Endometrial microvascular endothelial cells (primary cell): ENCODE data around the gene HMCN2. TPM values are rescaled to one million over a fixed set of nuclear protein-coding genes. Genes with fewer than 3 reads are reported as not detected.

Experiments used
- in situ Hi-C: cut with HindIII; loops from 2 replicates; pipeline ENCODE4 v1.10.0; 2017; ENCODE audit warnings: low sequenced_read_pairs, low pct_unique_long_range_greater_than_20kb; ENCODE audit errors: inconsistent ontology term
- total RNA-seq: library from RNA; depleted of rRNA; stranded (reverse); fragments of >200 nt; gene quantifications from one replicate; pipeline ENCODE4 v1.2.3, GENCODE V29; 2015; ENCODE audit errors: inconsistent ontology term

Gene HMCN2
- total RNA-seq, 1 donor from 2014 or later = not detected

- in situ Hi-C loops = no loop called here
Observed at GRCh38 chr9:130368631-130369103, 103.1 kb downstream of the HMCN2 start.

GRCh38 chr9:130370226-130370625 lies 104.7 kb downstream of the HMCN2 start:
- in situ Hi-C loops = no loop called here

- in situ Hi-C loops = no loop called here
Observed at GRCh38 chr9:130371196-130371966, 105.8 kb downstream of the HMCN2 start.

GRCh38 chr9:130372057-130372456 lies 106.5 kb downstream of the HMCN2 start:
- in situ Hi-C loops = no loop called here

- in situ Hi-C loops = no loop called here
Observed at GRCh38 chr9:130373679-130374325, 108.2 kb downstream of the HMCN2 start.

GRCh38 chr9:130377612-130378011 lies 112.1 kb downstream of the HMCN2 start:
- in situ Hi-C loops = no loop called here

- in situ Hi-C loops = no loop called here
Observed at GRCh38 chr9:130378875-130379648, 113.5 kb downstream of the HMCN2 start.

- in situ Hi-C loops = no loop called here
Observed at GRCh38 chr9:130379649-130379970, 114.0 kb downstream of the HMCN2 start.

GRCh38 chr9:130380920-130381469 lies 115.4 kb downstream of the HMCN2 start:
- in situ Hi-C loops = no loop called here

GRCh38 chr9:130381660-130382059 lies 116.1 kb downstream of the HMCN2 start:
- in situ Hi-C loops = no loop called here

- in situ Hi-C loops = no loop called here
Observed at GRCh38 chr9:130382096-130382495, 116.5 kb downstream of the HMCN2 start.

- in situ Hi-C loops = no loop called here
Observed at GRCh38 chr9:130382636-130383349, 117.2 kb downstream of the HMCN2 start.

GRCh38 chr9:130383350-130383715 lies 117.8 kb downstream of the HMCN2 start:
- in situ Hi-C loops = no loop called here

- in situ Hi-C loops = no loop called here
Observed at GRCh38 chr9:130383979-130384676, 118.6 kb downstream of the HMCN2 start.

GRCh38 chr9:130385257-130385656 lies 119.7 kb downstream of the HMCN2 start:
- in situ Hi-C loops = no loop called here

- in situ Hi-C loops = no loop called here
Observed at GRCh38 chr9:130387398-130387797, 121.8 kb downstream of the HMCN2 start.

- in situ Hi-C loops = no loop called here
Observed at GRCh38 chr9:130387905-130388304, 122.3 kb downstream of the HMCN2 start.

GRCh38 chr9:130390390-130390789 lies 124.8 kb downstream of the HMCN2 start:
- in situ Hi-C loops = no loop called here
